Stimulated activated CD8-positive, alpha-beta memory T cell treated with anti-CD3 and anti-CD28 coated beads, Interleukin-15, amount 100 ng/mL, for 24 hours (primary cell): ENCODE results near the gene MIS12.

Experiments used
- DNase-seq: peaks from one replicate; pipeline ENCODE4 v3.0.0-alpha.2; 2020; ENCODE audit warnings: low read depth

The MIS12 gene

GRCh38 chr17:5500247-5500588 lies 13.9 kb downstream of the MIS12 start:
- no peak for DNase-seq

- DNase-seq: peak; percentile 42
Measured at GRCh38 chr17:5500589-5501391, 14.4 kb downstream of the MIS12 start.

- no peak for DNase-seq
Measured at GRCh38 chr17:5501685-5502084, 15.3 kb downstream of the MIS12 start.

- DNase-seq: no peak
Measured at GRCh38 chr17:5502552-5502951, 16.2 kb downstream of the MIS12 start.

- DNase-seq: no peak
Measured at GRCh38 chr17:5506307-5506706, 19.9 kb downstream of the MIS12 start.

- no peak for DNase-seq
Measured at GRCh38 chr17:5508810-5509209, 22.4 kb downstream of the MIS12 start.

GRCh38 chr17:5509482-5509881 lies 23.1 kb downstream of the MIS12 start:
- DNase-seq: no peak

- DNase-seq: no peak
Measured at GRCh38 chr17:5510771-5511170, 24.4 kb downstream of the MIS12 start.

- no peak for DNase-seq
Measured at GRCh38 chr17:5511401-5512225, 25.2 kb downstream of the MIS12 start.

GRCh38 chr17:5513628-5514027 lies 27.3 kb downstream of the MIS12 start:
- DNase-seq: no peak

- DNase-seq: no peak
Measured at GRCh38 chr17:5514976-5515375, 28.6 kb downstream of the MIS12 start.

- DNase-seq: no peak
Measured at GRCh38 chr17:5516060-5516792, 29.9 kb downstream of the MIS12 start.

- DNase-seq: no peak
Measured at GRCh38 chr17:5522476-5522875, 36.1 kb downstream of the MIS12 start.

GRCh38 chr17:5523249-5523648 lies 36.9 kb downstream of the MIS12 start:
- DNase-seq: no peak

- peak; percentile 9 for DNase-seq
Measured at GRCh38 chr17:5526821-5527598, 40.6 kb downstream of the MIS12 start.

- no peak for DNase-seq
Measured at GRCh38 chr17:5527601-5528250, 41.4 kb downstream of the MIS12 start.

- DNase-seq: no peak
Measured at GRCh38 chr17:5530265-5531084, 44.1 kb downstream of the MIS12 start.

- no peak for DNase-seq
Measured at GRCh38 chr17:5531085-5531418, 44.7 kb downstream of the MIS12 start.

GRCh38 chr17:5532581-5532980 lies 46.2 kb downstream of the MIS12 start:
- DNase-seq: no peak

- DNase-seq: no peak
Measured at GRCh38 chr17:5533486-5534315, 47.3 kb downstream of the MIS12 start.
